Endothelial cell of umbilical vein (primary cell): Measurements from ENCODE around the gene SUSD6. TPM values are rescaled to one million over a fixed set of nuclear protein-coding genes. Genes with fewer than 3 reads are reported as not detected.

Experiments used
- BruUV-seq: library from RNA; stranded (reverse); fragments of 400-500 nt; replicated peaks from 2 replicates; lab custom pipeline; 2021; lab: Mats Ljungman, UMichigan
- CTCF ChIA-PET: fragments of 300-600, 350-600 bp; sonication (Branson Sonifier 250); formaldehyde crosslinking; loops from one replicate; lab custom pipeline; 2021; ENCODE audit warnings: antibody characterized with exemption, inconsistent platforms; lab: Charles Lee
- POLR2A ChIA-PET: fragments of 300-600, 350-600 bp; sonication (Branson Sonifier 250); formaldehyde crosslinking; loops from one replicate; lab custom pipeline; 2021; ENCODE audit warnings: antibody characterized with exemption, inconsistent platforms; lab: Charles Lee
- DNase-seq: peaks from one replicate; pipeline ENCODE4 v3.0.0-alpha.2; 2011; ENCODE audit warnings: low read depth, low spot score
- FAIRE-seq: peaks from 2 replicates; lab custom pipeline; 2011; peaks lifted over from hg19 to GRCh38; lab: Jason Lieb, UNC
- H2AFZ ChIP-seq: 2 replicates; pipeline ENCODE4 v1.6.0; 2012; ENCODE audit warnings: low read depth, low read length, control low read depth, inconsistent platforms
- H3K27ac ChIP-seq: 2 replicates; pipeline ENCODE4 v1.5.1; 2011; ENCODE audit warnings: low read depth, mild to moderate bottlenecking, control low read depth, low read length, moderate library complexity; ENCODE audit not compliant: insufficient read depth
- H3K27me3 ChIP-seq, 2 experiments: 2 replicates each; pipeline versions ENCODE4 v1.6.0 to v1.6.1; 2011; ENCODE audit warnings: low read length in 2 of 2, mixed read lengths in 1 of 2; ENCODE audit not compliant: control insufficient read depth in 2 of 2, insufficient read depth in 2 of 2
- H3K36me3 ChIP-seq, 2 experiments: 2 replicates in 1 of 2; 3 replicates in 1 of 2; pipeline ENCODE4 v1.5.1; 2011; ENCODE audit warnings: low read length in 2 of 2, mild to moderate bottlenecking in 1 of 2, moderate library complexity in 1 of 2; ENCODE audit not compliant: control insufficient read depth in 2 of 2, insufficient read depth in 2 of 2; ENCODE audit errors: extremely low read depth in 1 of 2
- H3K4me1 ChIP-seq: 3 replicates; pipeline ENCODE4 v1.5.1; 2011; ENCODE audit warnings: mild to moderate bottlenecking, low read length; ENCODE audit not compliant: control insufficient read depth, insufficient read depth; ENCODE audit errors: extremely low read depth
- H3K4me2 ChIP-seq: 2 replicates; pipeline ENCODE4 v1.6.1; 2011; ENCODE audit warnings: low read length, control low read depth, mixed read lengths; ENCODE audit not compliant: insufficient read depth
- H3K4me3 ChIP-seq, 3 experiments: fragments of 200-600 bp in 1 of 3; sonication (generic), shearing (Covaris generic) in 1 of 3; replicated peaks in 1 of 3; 2 replicates each; pipeline ENCODE4 v1.5.1; 2011 to 2016; ENCODE audit warnings: control low read depth in 3 of 3, low read length in 3 of 3, mild to moderate bottlenecking in 2 of 3, inconsistent platforms in 1 of 3, low read depth in 1 of 3, moderate library complexity in 1 of 3; ENCODE audit not compliant: insufficient read depth in 1 of 3
- H3K79me2 ChIP-seq: 2 replicates; pipeline ENCODE4 v1.6.0; 2012; ENCODE audit warnings: low read length, inconsistent platforms; ENCODE audit not compliant: control insufficient read depth, insufficient read depth
- H3K9ac ChIP-seq: replicated peaks from 2 replicates; pipeline ENCODE3; 2011; ENCODE audit warnings: low read length, control low read depth; ENCODE audit not compliant: insufficient read depth; ENCODE audit errors: extremely low read depth
- H3K9me1 ChIP-seq: replicated peaks from 3 replicates; pipeline ENCODE4 v1.6.0; 2011; ENCODE audit warnings: mild to moderate bottlenecking, low read length; ENCODE audit not compliant: control insufficient read depth, insufficient read depth; ENCODE audit errors: extremely low read depth
- H3K9me3 ChIP-seq: replicated peaks from 2 replicates; pipeline ENCODE4 v1.5.1; 2012; ENCODE audit warnings: low read length, inconsistent platforms; ENCODE audit not compliant: control insufficient read depth, insufficient read depth
- H4K20me1 ChIP-seq: replicated peaks from 2 replicates; pipeline ENCODE3; 2011; ENCODE audit warnings: mild to moderate bottlenecking, low read length; ENCODE audit not compliant: control insufficient read depth, insufficient read depth; ENCODE audit errors: extremely low read depth
- EZH2 ChIP-seq: IDR thresholded peaks from 2 replicates; pipeline ENCODE4 v1.6.1; 2012; ENCODE audit warnings: borderline replicate concordance, low read depth, mild to moderate bottlenecking, moderate library complexity, low read length, inconsistent platforms; ENCODE audit not compliant: severe bottlenecking
- FOS ChIP-seq: IDR thresholded peaks from 2 replicates; pipeline ENCODE4 v1.6.1; 2011; ENCODE audit warnings: mild to moderate bottlenecking, low read length, moderate library complexity, borderline replicate concordance; ENCODE audit not compliant: insufficient read depth
- GATA2 ChIP-seq: IDR thresholded peaks from 2 replicates; pipeline ENCODE4 v1.7.0; 2011; ENCODE audit warnings: low read depth, mild to moderate bottlenecking, moderate library complexity, mixed read lengths, low read length; ENCODE audit not compliant: insufficient read length, insufficient read depth
- JUN ChIP-seq: IDR thresholded peaks from 2 replicates; pipeline ENCODE4 v1.6.1; 2011; ENCODE audit warnings: borderline replicate concordance, low read depth; ENCODE audit not compliant: insufficient read length, insufficient read depth
- MAX ChIP-seq: IDR thresholded peaks from 2 replicates; pipeline ENCODE4 v1.6.1; 2011; ENCODE audit not compliant: insufficient read depth, insufficient read length
- POLR2AphosphoS5 ChIP-seq: IDR thresholded peaks from 2 replicates; pipeline ENCODE4 v1.6.1; 2012; ENCODE audit warnings: low read depth, mild to moderate bottlenecking, control low read depth, low read length, moderate library complexity; ENCODE audit not compliant: insufficient read depth
- dilution Hi-C: fragments of 300-500 bp; cut with MboI; formaldehyde crosslinking; loops from one replicate; pipeline ENCODE4 v1.15.0; 2019; ENCODE audit warnings: low sequenced_read_pairs; ENCODE audit not compliant: extremely low pct_ligation_motif_present
- intact Hi-C: fragments of 100-400 bp; cut with micrococcal nuclease; formaldehyde crosslinking; loops from one replicate; pipeline ENCODE4 v1.10.0; 2022
- polyA plus RNA-seq, 4 experiments: library from polyadenylated mRNA; depleted of rRNA in 3 of 4; stranded (reverse) in 3 of 4; unstranded in 1 of 4; fragments of >200 nt; gene quantifications; 2 replicates each; pipeline versions ENCODE4 v1.2.1 to v1.2.3, GENCODE V29; 2011 to 2012; ENCODE audit warnings: missing spikeins in 1 of 4
- total RNA-seq: library from RNA; stranded (reverse); gene quantifications from 2 replicates; pipeline ENCODE4 v1.2.3, GENCODE V29; 2021

SUSD6 gene
- total and polyA plus RNA-seq, 2 donors (not counting 3 experiments of a cell fraction or from before 2014, with no cell fraction given) = 13.4 to 19.5 TPM

- ChIA-PET POLR2A (no interaction called here), CTCF (interaction anchor here (0.6 to 1.4 kb wide), 3 partner anchors 20 to 74 kb away, joined by 3 to 5 read pairs (median 3); no protein-coding TSS in a partner anchor)
- Histone ChIP-seq H3K9me1 (no peaks in the 10 kb centered on the region), H3K9me3 (no peaks in the 10 kb centered on the region), H3K27ac (no peak overlapping the region), H3K79me2 (peaks cover 20% of the 10 kb centered on the region), H2AFZ (no peak overlapping the region), H3K9ac (no peak overlapping the region), H3K27me3 (no peaks in the 10 kb centered on the region), H3K4me2 (no peak overlapping the region), H4K20me1 (no peaks in the 10 kb centered on the region), H3K4me3 (no peak overlapping the region), H3K4me1 (peaks cover 39% of the 10 kb centered on the region), H3K36me3 (no peaks in the 10 kb centered on the region)
- dilution Hi-C loops (no loop called here), intact Hi-C loops (no loop called here)
- TF ChIP-seq MAX = no peak
- TF ChIP-seq FOS = no peak
- TF ChIP-seq POLR2AphosphoS5 = no peak
- no peak for TF ChIP-seq GATA2
- TF ChIP-seq JUN = no peak
- FAIRE-seq (peak; percentile 75), DNase-seq (no peak)
- no TSS peak for BruUV-seq
Measured at GRCh38 chr14:69652942-69653684, 41.7 kb downstream of the SUSD6 start.

DNA sequence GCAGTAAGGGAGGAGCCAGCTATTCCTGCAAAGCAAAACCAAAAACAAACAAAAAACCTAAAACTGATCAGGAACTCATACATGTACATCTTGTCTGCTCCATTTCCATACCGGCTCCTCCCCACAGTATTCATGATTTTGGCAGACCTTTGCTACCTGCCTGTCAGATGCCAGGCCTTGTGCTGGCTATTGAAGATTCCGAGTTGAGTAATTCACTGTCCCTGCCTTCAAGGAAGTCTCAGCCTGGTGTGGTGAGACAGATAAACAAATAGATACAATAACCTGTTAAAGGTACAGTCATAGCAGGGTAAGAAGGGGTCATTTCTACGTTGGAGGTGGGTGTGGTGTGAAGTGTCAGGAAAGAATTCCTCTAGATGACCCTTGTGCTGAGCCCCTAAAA lies 42.7 kb downstream of the SUSD6 start:
- Histone ChIP-seq H3K4me2 (no peak overlapping the region), H3K4me3 (no peak overlapping the region), H3K9ac (no peak overlapping the region), H3K27me3 (no peaks in the 10 kb centered on the region), H4K20me1 (no peaks in the 10 kb centered on the region), H3K79me2 (peaks cover 17% of the 10 kb centered on the region), H3K36me3 (no peaks in the 10 kb centered on the region), H2AFZ (no peak overlapping the region), H3K4me1 (peaks cover 29% of the 10 kb centered on the region), H3K9me1 (no peaks in the 10 kb centered on the region), H3K9me3 (no peaks in the 10 kb centered on the region), H3K27ac (no peak overlapping the region)
- no TSS peak for BruUV-seq
- FAIRE-seq (no peak), DNase-seq (no peak)
- POLR2A ChIA-PET = no interaction called here
- intact Hi-C loops = no loop called here
- dilution Hi-C loops = no loop called here
- CTCF ChIA-PET = interaction anchor here (1.1 kb wide), 1 partner anchor 73 kb away, joined by 5 read pairs; no protein-coding TSS in a partner anchor
- TF ChIP-seq EZH2 = no peak
